Fibroblast of lung (primary cell): ENCODE measurements around the gene NTN1. TPM values are rescaled to one million over a fixed set of nuclear protein-coding genes. Genes with fewer than 3 reads are reported as not detected.

Experiments
- DNase-seq, 2 donors: peaks; one replicate each; pipeline versions ENCODE4 v3.0.0 to v3.0.0-alpha.2; 2010; ENCODE audit warnings: low read depth in 2 of 2
- H2AFZ ChIP-seq: 2 replicates; pipeline ENCODE4 v1.5.1; 2012; ENCODE audit warnings: low read length, control low read depth, inconsistent platforms
- H3K27ac ChIP-seq: 2 replicates; pipeline ENCODE4 v1.5.1; 2011; ENCODE audit warnings: low read length, control low read depth; ENCODE audit not compliant: insufficient read depth
- H3K27me3 ChIP-seq: 2 replicates; pipeline ENCODE4 v1.5.1; 2011; ENCODE audit warnings: mild to moderate bottlenecking, low read length; ENCODE audit not compliant: control insufficient read depth, insufficient read depth
- H3K36me3 ChIP-seq: 2 replicates; pipeline ENCODE4 v1.5.1; 2011; ENCODE audit warnings: low read length; ENCODE audit not compliant: control insufficient read depth, insufficient read depth
- H3K4me1 ChIP-seq: 2 replicates; pipeline ENCODE4 v1.5.1; 2011; ENCODE audit warnings: low read length; ENCODE audit not compliant: control insufficient read depth, insufficient read depth; ENCODE audit errors: extremely low read depth
- H3K4me2 ChIP-seq: 2 replicates; pipeline ENCODE4 v1.5.1; 2011; ENCODE audit warnings: low read length, control low read depth; ENCODE audit not compliant: insufficient read depth; ENCODE audit errors: extremely low read depth
- H3K4me3 ChIP-seq, 4 experiments: fragments of 200-600 bp in 1 of 4; sonication (generic) in 1 of 4; replicated peaks in 1 of 4; 2 replicates each; pipeline ENCODE4 v1.5.1; 2011 to 2016; ENCODE audit warnings: low read length in 4 of 4, low read depth in 3 of 4, mild to moderate bottlenecking in 3 of 4, control low read depth in 2 of 4, inconsistent platforms in 1 of 4, mixed read lengths in 1 of 4; ENCODE audit not compliant: insufficient read depth in 1 of 4; ENCODE audit errors: control extremely low read depth in 1 of 4
- H3K79me2 ChIP-seq: 2 replicates; pipeline ENCODE4 v1.5.1; 2012; ENCODE audit warnings: mild to moderate bottlenecking, low read length, inconsistent platforms; ENCODE audit not compliant: control insufficient read depth, insufficient read depth
- H3K9ac ChIP-seq: 2 replicates; pipeline ENCODE4 v1.5.1; 2011; ENCODE audit warnings: mild to moderate bottlenecking, low read length, control low read depth; ENCODE audit not compliant: insufficient read depth
- H3K9me3 ChIP-seq: 2 replicates; pipeline ENCODE4 v1.5.1; 2012; ENCODE audit warnings: low read depth, low read length; ENCODE audit not compliant: control insufficient read depth, insufficient read depth
- H4K20me1 ChIP-seq: 2 replicates; pipeline ENCODE4 v1.5.1; 2011; ENCODE audit warnings: low read length; ENCODE audit not compliant: control insufficient read depth, insufficient read depth; ENCODE audit errors: extremely low read depth
- CTCF ChIP-seq, 2 donors: IDR thresholded peaks in 1 of 2; conservative IDR thresholded peaks in 1 of 2; 1 replicate in 1 of 2; 2 replicates in 1 of 2; pipeline ENCODE4 v1.5.1; 2011 to 2012; ENCODE audit warnings: low read length in 2 of 2, control low read depth in 1 of 2, inconsistent platforms in 1 of 2, low read depth in 1 of 2, mild to moderate bottlenecking in 1 of 2
- EZH2 ChIP-seq: IDR thresholded peaks from 2 replicates; pipeline ENCODE4 v1.5.1; 2012; ENCODE audit warnings: low read length, control low read depth, mild to moderate bottlenecking; ENCODE audit errors: missing control alignments
- polyA plus RNA-seq, 2 donors: library from polyadenylated mRNA; depleted of rRNA in 1 of 2; stranded (reverse) in 1 of 2; unstranded in 1 of 2; fragments of >200 nt; gene quantifications; 2 replicates each; pipeline ENCODE4 v1.2.1, GENCODE V29; 2011 to 2012; ENCODE audit warnings: missing spikeins in 1 of 2
- total RNA-seq: library from RNA; depleted of rRNA; stranded (reverse); fragments of >200 nt; gene quantifications from 2 replicates; pipeline ENCODE4 v1.2.1, GENCODE V29; 2014

Gene NTN1
- total and polyA plus RNA-seq, 2 donors (not counting 1 experiment from before 2014, with no cell fraction given): 0.17 to 3.1 TPM

DNA sequence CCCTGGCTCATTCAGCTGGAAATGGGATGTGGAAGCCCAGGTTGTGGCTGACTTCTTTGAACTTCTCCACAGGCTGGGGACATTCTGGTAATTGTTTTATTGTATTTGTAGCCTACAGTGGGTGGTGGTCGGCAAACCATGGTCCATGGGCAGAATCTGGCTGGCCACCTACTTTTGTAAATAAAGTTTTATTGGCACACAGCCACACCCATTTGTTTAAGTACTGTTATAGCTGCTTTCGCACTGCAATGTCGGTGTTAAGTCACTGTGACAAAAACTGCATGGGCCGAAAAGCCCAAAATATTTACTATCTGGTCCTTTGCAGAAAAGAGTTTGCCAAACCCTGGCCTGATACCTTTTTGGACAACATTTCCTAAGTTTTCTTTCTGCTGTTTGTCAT is 86.2 kb downstream of the NTN1 start:
- H3K36me3 ChIP-seq: no peaks in the 10 kb centered on the region
- H3K9me3 ChIP-seq: no peaks in the 10 kb centered on the region
- no peaks in the 10 kb centered on the region for H3K27me3 ChIP-seq
- no peak for TF ChIP-seq EZH2
- TF ChIP-seq CTCF (conservative IDR thresholded peaks at IDR 0.05 in 1 of 2, IDR thresholded peaks at IDR 0.05 in 1 of 2; ENCODE audit: low read depth in 1 of 2, low read length in 2 of 2): no peak
- H2AFZ ChIP-seq: no peak overlapping the region
- H3K4me1 ChIP-seq: no peaks in the 10 kb centered on the region
- DNase-seq: no peak
- no peaks in the 10 kb centered on the region for H3K79me2 ChIP-seq
- H3K27ac ChIP-seq: no peak overlapping the region
- no peak overlapping the region for H3K4me3 ChIP-seq
- no peak overlapping the region for H3K4me2 ChIP-seq
- H3K9ac ChIP-seq: no peak overlapping the region
- H4K20me1 ChIP-seq: no peaks in the 10 kb centered on the region

GRCh38 chr17:9108146-9108545 is 86.8 kb downstream of the NTN1 start:
- H3K36me3 ChIP-seq: no peaks in the 10 kb centered on the region

GRCh38 chr17:9109933-9110332 is 88.6 kb downstream of the NTN1 start:
- Histone ChIP-seq H2AFZ (no peak overlapping the region), H4K20me1 (no peaks in the 10 kb centered on the region), H3K4me3 (no peak overlapping the region), H3K4me1 (no peaks in the 10 kb centered on the region), H3K27ac (no peak overlapping the region), H3K36me3 (no peaks in the 10 kb centered on the region), H3K9ac (no peak overlapping the region), H3K9me3 (no peaks in the 10 kb centered on the region), H3K27me3 (no peaks in the 10 kb centered on the region), H3K79me2 (no peaks in the 10 kb centered on the region), H3K4me2 (no peak overlapping the region)
- no peak for TF ChIP-seq EZH2
- TF ChIP-seq CTCF (conservative IDR thresholded peaks at IDR 0.05 in 1 of 2, IDR thresholded peaks at IDR 0.05 in 1 of 2; ENCODE audit: low read depth in 1 of 2, low read length in 2 of 2): no peak
- no peak for DNase-seq

More at GRCh38 chr17:9108146-9108545, 86.8 kb downstream of the NTN1 start:
- H3K27me3 ChIP-seq: no peaks in the 10 kb centered on the region
- no peaks in the 10 kb centered on the region for H4K20me1 ChIP-seq
- no peaks in the 10 kb centered on the region for H3K9me3 ChIP-seq
- H3K4me1 ChIP-seq: no peaks in the 10 kb centered on the region
- no peak overlapping the region for H3K4me3 ChIP-seq
- no peak for DNase-seq
- H2AFZ ChIP-seq: no peak overlapping the region
- no peak for TF ChIP-seq CTCF (conservative IDR thresholded peaks at IDR 0.05 in 1 of 2, IDR thresholded peaks at IDR 0.05 in 1 of 2; ENCODE audit: low read depth in 1 of 2, low read length in 2 of 2)
- TF ChIP-seq EZH2: no peak
- H3K9ac ChIP-seq: no peak overlapping the region
- no peak overlapping the region for H3K27ac ChIP-seq
- no peaks in the 10 kb centered on the region for H3K79me2 ChIP-seq
- H3K4me2 ChIP-seq: no peak overlapping the region
